RWPE1 (cell line): ENCODE measurements around the gene EEF1G.

Experiments
- CTCF ChIA-PET: fragments of 350-600 bp; sonication (Branson Sonifier 250); formaldehyde crosslinking; extraction: SDS; loops from one replicate; lab custom pipeline; 2021; lab: Yijun Ruan, JAX
- POLR2A ChIA-PET: fragments of 400-600 bp; formaldehyde crosslinking; extraction: SDS; loops from one replicate; lab custom pipeline; 2020; ENCODE audit warnings: antibody characterized with exemption; ENCODE audit not compliant: low non-redundant PET; lab: Yijun Ruan, JAX
- DNase-seq: peaks from one replicate; pipeline ENCODE4 v3.0.0; 2012; ENCODE audit warnings: low spot score
- H3K27ac ChIP-seq: fragments of 450-650 bp; 2 replicates; pipeline ENCODE4 v1.5.1; 2017
- TF ChIP-seq, protein P1 (sequence below): fragments of 450-650 bp; conservative IDR thresholded peaks from 2 replicates; pipeline ENCODE4 v1.5.1; 2017; ENCODE audit warnings: low read depth, mild to moderate bottlenecking

The EEF1G gene

DNA sequence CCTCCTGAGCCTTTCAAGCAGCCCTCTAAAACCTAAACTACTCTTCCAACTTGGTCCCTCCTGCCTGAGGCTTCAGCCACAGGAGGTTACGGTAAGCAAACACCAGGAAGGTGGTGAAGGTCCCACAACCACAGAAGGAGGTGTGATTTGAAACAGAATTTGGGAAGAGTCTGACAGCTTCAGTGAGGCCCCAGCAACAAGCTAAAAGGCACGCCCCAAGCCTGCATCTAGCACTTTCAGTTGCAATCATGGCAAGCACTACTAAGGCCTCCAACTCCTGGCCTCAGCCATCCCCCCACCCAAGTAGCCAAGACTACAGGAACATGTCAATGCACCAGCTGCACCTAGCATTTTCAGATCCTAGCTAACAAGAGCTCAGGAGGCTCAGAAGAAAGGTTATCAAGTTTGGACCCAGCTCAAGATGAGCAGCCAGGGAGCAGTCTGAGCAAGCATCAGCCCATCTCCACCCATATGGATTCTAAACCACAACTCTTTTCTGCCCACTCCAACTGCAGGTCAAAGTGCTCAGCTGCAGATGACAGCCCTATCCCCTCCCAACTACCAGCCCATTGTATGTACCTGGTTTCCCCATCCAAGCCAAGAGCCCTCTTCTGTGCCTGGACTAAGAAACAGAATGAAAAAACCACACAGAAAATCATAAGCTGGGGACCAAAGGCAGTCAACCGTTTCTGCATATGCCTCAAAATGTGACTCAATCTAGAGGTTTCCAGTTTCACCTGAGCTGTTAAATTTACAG, 16.6 kb downstream of the EEF1G start:
- ChIA-PET POLR2A (interaction anchor here (0.6 to 1.6 kb wide), 5 partner anchors 10 to 143 kb away, joined by 3 to 6 read pairs (median 4); partner anchors contain the start of genes AHNAK and EEF1G), CTCF (interaction anchor here (0.6 to 5.0 kb wide), 4 partner anchors 13 to 195 kb away, joined by 3 to 74 read pairs (median 5); no protein-coding TSS in a partner anchor)
- TF ChIP-seq, protein P1, sequence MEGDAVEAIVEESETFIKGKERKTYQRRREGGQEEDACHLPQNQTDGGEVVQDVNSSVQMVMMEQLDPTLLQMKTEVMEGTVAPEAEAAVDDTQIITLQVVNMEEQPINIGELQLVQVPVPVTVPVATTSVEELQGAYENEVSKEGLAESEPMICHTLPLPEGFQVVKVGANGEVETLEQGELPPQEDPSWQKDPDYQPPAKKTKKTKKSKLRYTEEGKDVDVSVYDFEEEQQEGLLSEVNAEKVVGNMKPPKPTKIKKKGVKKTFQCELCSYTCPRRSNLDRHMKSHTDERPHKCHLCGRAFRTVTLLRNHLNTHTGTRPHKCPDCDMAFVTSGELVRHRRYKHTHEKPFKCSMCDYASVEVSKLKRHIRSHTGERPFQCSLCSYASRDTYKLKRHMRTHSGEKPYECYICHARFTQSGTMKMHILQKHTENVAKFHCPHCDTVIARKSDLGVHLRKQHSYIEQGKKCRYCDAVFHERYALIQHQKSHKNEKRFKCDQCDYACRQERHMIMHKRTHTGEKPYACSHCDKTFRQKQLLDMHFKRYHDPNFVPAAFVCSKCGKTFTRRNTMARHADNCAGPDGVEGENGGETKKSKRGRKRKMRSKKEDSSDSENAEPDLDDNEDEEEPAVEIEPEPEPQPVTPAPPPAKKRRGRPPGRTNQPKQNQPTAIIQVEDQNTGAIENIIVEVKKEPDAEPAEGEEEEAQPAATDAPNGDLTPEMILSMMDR = no peak
- no peak for DNase-seq
- peak overlapping the region; percentile 100 for H3K27ac ChIP-seq

DNA sequence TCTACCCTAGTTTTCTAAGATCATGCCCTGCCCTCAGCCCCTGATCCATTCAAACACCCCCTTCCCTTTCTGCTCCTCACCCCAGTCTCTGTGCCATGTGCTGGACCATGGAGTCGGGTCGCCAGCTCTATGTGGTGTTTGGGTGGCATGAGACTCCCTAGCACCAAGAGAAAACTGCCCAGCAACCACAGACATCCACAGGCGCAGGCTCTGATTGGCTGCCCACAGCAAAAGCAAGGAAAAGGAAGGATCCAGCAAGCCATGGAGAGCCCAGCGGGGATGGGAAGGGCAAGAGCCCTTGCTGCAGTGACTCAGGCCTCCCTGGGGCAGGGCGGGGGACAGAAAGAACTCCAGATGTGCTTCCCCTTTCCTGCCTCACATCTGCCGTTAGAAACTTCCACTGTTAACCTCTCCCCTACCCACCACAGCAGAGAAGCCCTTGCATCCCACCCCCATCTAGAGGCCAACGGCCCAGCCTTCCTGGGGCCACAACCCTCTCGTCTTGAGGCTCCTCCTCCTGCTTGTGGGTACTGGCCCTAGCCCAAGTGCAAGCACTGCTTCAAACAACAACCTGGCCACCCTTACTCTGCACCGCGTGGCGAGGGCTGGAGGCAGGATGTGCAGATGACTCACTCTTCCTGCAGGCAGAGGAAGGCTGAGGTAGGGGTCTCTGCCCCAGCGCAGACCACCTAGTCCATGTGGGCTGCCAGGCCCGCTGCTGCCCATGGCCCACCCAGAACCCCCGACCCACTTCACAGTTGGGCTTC, 17.4 kb downstream of the EEF1G start:
- H3K27ac ChIP-seq = peak overlapping the region; percentile 100
- TF ChIP-seq, protein P1 = no peak
- peak; percentile 99 for DNase-seq
- ChIA-PET CTCF (interaction anchor here (0.6 to 5.0 kb wide), 3 partner anchors 13 to 137 kb away, joined by 3 to 74 read pairs (median 8); no protein-coding TSS in a partner anchor), POLR2A (interaction anchor here (0.6 to 1.6 kb wide), 4 partner anchors 9 to 143 kb away, joined by 3 to 6 read pairs (median 4); partner anchors contain the start of gene AHNAK)

DNA sequence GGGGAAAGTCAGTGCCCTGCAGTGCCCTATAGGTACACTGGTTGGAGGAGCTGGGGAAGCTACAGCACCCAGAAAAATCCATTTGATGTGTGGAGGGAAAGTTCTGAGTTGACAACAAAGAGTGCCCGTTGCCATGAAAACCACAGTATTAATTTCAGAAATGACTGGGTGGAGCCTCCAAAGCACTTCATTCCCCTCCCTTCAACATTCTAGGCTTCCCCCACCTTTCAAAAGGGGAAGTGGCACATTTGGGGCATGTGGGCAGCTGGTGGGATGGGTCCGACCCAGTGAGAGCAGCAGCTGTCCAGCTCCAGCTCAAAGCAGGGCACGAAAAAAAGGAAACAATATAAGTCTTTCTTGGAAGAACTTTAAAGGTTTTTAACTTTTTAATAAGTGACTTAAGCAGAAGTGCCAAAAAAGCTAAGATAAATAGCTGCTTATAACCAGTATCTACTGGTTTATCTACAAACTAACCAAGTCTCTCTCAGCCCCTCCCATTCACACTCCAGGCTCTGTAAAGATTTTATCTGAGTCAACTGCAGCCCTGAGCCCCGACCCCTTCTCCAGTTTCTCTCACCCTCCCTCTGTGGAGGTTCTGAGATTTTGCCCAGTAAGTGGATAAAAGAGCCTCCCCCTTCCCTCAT, 18.1 kb downstream of the EEF1G start:
- CTCF ChIA-PET = interaction anchor here (0.5 to 3.4 kb wide), 4 partner anchors 13 to 136 kb away, joined by 3 to 14 read pairs (median 6); no protein-coding TSS in a partner anchor
- POLR2A ChIA-PET = interaction anchor here (1.0 to 1.1 kb wide), 2 partner anchors 9 to 18 kb away, joined by 3 read pairs; partner anchors contain the start of gene AHNAK
- no peak for DNase-seq
- TF ChIP-seq, protein P1 = no peak
- H3K27ac ChIP-seq = peak overlapping the region; percentile 100

DNA sequence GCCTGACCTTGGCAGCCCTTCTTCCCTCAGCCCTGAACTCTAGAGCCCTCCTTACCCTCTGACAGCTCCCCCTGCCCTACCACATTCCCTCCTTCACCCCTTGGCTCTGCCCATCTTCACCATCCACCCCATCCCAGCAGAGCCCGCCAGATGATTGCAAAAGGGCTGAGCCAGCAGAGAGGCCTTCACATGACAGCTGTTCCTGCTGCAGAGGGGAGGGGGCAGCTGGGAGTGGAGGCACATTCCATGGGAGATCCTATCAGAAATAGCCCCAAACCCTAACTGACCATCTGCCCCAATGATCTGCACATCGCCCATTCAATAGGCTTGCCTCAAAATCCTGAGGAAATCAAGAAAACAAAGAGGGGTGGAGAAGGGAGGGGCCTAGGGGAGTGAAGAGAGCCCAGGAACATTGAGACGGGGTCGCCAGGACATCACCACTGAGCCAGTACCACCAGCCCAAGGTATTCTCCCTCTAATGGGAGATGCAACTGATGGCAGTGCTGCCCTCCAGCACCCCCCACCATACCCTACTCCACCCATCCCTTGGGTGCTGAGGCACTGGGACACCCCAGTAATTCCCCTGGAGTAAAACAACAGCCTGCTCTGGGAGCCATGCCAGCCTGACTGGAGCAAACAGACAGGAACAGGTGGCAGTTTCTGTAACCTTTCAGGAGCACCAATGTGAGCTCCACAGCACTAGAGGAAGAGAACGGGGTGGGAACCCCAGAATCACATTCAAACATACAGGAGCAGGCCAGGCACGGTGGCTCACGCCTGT, 19.1 kb downstream of the EEF1G start:
- DNase-seq = no peak
- ChIA-PET POLR2A (interaction anchor here (1.1 kb wide), 1 partner anchor 19 kb away, joined by 3 read pairs; no protein-coding TSS in a partner anchor), CTCF (interaction anchor here (0.5 to 3.4 kb wide), 3 partner anchors 12 to 67 kb away, joined by 4 to 14 read pairs (median 5); no protein-coding TSS in a partner anchor)
- TF ChIP-seq, protein P1 = no peak
- peak overlapping the region; percentile 100 for H3K27ac ChIP-seq

DNA sequence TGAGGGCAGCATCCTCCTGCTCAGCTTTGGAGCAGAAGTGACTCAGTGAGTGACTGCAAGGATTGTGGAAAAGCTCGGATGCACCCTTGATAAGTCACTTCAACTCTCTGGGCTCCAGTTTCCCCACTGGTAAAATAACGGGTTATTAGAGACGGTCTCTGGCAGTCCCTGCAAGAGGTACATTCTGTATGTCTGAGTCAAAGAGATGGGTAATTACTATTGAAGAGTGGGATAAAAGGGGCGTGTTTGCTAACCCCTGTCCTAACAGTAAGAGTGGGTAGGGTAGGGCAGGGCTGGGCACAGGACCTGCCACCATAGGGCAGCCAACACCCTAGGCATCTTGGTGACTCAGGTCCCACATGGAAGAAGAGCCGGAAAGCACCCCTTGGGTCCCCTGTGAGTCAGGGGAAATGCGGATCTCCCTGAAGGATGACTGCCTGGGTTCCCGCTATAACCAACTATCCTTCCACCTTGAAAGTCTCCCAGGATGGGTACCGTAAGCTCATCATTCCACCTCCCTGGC, 19.8 kb downstream of the EEF1G start:
- ChIA-PET CTCF (interaction anchor here (0.5 to 3.4 kb wide), 3 partner anchors 11 to 67 kb away, joined by 4 to 14 read pairs (median 5); no protein-coding TSS in a partner anchor), POLR2A (interaction anchor here (1.1 to 1.6 kb wide), 2 partner anchors 20 to 54 kb away, joined by 3 to 6 read pairs; partner anchors contain the start of gene EEF1G)
- TF ChIP-seq, protein P1 = no peak
- peak overlapping the region; percentile 100 for H3K27ac ChIP-seq
- peak; percentile 81 for DNase-seq
